Measurements from ENCODE around the gene LRWD1. TPM values are rescaled to one million over a fixed set of nuclear protein-coding genes. Genes with fewer than 3 reads are reported as not detected.

Gene LRWD1
- total RNA-seq, 1 donor from 2014 or later, result 24.4 TPM

DNA sequence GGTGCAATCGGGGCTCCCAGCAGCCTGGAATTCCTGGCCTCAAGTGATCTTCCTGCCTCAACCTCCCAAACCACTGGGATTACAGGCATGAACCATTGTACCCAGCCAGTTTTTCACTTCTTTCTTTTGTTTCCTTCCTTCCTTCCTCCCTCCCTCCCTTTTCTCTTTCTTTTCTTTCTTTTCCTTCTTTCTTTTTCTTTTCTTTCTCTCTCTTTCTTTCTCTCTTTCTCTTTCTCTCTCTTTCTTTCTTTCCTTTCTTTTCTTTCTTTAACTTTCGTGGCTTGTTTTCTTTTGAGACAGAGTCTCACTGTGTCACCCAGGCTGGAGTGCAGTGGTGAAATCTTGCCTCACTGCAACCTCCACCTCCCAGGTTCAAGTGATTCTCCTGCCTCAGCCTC, 19.1 kb upstream of the LRWD1 start:
- no peaks in the 10 kb centered on the region for H3K27me3 ChIP-seq
- no peaks in the 10 kb centered on the region for H3K9me3 ChIP-seq
- H3K36me3 ChIP-seq, result peaks cover 4 to 6% of the 10 kb centered on the region in 2 donors
- no peak for DNase-seq (ENCODE audit: low spot score in 2 of 2)
- intact Hi-C loops (cut with DNase I), result no loop called here
- no peak overlapping the region for H3K27ac ChIP-seq
- H3K4me3 ChIP-seq, result no peak overlapping the region
- TF ChIP-seq, protein P1, sequence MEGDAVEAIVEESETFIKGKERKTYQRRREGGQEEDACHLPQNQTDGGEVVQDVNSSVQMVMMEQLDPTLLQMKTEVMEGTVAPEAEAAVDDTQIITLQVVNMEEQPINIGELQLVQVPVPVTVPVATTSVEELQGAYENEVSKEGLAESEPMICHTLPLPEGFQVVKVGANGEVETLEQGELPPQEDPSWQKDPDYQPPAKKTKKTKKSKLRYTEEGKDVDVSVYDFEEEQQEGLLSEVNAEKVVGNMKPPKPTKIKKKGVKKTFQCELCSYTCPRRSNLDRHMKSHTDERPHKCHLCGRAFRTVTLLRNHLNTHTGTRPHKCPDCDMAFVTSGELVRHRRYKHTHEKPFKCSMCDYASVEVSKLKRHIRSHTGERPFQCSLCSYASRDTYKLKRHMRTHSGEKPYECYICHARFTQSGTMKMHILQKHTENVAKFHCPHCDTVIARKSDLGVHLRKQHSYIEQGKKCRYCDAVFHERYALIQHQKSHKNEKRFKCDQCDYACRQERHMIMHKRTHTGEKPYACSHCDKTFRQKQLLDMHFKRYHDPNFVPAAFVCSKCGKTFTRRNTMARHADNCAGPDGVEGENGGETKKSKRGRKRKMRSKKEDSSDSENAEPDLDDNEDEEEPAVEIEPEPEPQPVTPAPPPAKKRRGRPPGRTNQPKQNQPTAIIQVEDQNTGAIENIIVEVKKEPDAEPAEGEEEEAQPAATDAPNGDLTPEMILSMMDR (IDR thresholded peaks at IDR 0.05), result no peak
- H3K4me1 ChIP-seq, result no peaks in the 10 kb centered on the region

DNA sequence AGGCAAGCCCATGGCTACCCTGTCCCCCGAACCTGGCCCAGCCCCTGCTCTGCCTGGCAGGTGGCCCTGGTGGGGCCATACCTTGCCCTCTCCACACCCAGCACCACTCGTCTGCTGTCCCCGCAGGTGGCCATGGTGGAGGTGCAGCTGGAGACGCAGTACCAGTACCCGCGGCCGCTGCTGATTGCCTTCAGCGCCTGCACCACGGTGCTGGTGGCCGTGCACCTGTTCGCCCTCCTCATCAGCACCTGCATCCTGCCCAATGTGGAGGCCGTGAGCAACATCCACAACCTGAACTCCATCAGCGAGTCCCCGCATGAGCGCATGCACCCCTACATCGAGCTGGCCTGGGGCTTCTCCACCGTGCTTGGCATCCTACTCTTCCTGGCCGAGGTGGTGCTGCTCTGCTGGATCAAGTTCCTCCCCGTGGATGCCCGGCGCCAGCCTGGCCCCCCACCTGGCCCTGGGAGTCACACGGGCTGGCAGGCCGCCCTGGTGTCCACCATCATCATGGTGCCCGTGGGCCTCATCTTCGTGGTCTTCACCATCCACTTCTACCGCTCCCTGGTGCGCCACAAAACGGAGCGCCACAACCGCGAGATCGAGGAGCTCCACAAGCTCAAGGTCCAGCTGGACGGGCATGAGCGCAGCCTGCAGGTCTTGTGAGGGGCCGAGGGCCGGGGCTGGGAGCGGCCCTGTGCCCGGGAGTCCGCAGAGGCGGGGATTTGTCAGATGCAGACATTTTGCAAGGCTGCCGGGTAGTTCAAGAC, 18.2 kb upstream of the LRWD1 start:
- TF ChIP-seq, protein P1 (IDR thresholded peaks at IDR 0.05), result no peak
- Histone ChIP-seq H3K9me3 (no peaks in the 10 kb centered on the region), H3K27me3 (no peaks in the 10 kb centered on the region), H3K4me3 (no peak overlapping the region), H3K27ac (no peak overlapping the region), H3K36me3 (peaks cover 4 to 6% of the 10 kb centered on the region in 2 donors), H3K4me1 (no peaks in the 10 kb centered on the region)
- DNase-seq (ENCODE audit: low spot score in 2 of 2), result no peak
- intact Hi-C loops (cut with DNase I), result no loop called here

DNA sequence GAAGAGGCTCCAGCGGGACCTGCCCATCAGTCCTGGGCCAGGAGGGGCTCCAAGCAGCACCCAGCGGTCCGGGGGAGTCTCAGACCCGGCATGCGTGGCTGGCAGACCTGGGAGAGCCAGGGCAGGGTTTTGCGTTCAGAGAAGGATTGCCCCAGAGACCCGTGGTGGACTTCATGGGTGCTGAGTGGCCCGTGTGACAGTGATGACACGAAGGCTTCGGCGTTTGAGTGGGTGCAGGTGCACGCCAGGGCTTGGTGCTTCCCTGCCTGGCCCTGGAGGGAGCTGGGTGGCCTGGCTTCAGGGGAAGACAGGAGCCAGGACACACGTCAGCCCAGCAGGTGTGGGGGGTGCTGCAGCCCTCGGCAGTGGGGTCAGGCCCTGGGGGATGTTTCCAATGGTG, 17.5 kb upstream of the LRWD1 start:
- no peaks in the 10 kb centered on the region for H3K9me3 ChIP-seq
- H3K4me1 ChIP-seq, result no peaks in the 10 kb centered on the region
- no peak overlapping the region for H3K27ac ChIP-seq
- peaks cover 4 to 6% of the 10 kb centered on the region in 2 donors for H3K36me3 ChIP-seq
- intact Hi-C loops (cut with DNase I), result no loop called here
- TF ChIP-seq, protein P1 (IDR thresholded peaks at IDR 0.05), result no peak
- DNase-seq (ENCODE audit: low spot score in 2 of 2), result no peak
- H3K27me3 ChIP-seq, result no peaks in the 10 kb centered on the region
- no peak overlapping the region for H3K4me3 ChIP-seq

DNA sequence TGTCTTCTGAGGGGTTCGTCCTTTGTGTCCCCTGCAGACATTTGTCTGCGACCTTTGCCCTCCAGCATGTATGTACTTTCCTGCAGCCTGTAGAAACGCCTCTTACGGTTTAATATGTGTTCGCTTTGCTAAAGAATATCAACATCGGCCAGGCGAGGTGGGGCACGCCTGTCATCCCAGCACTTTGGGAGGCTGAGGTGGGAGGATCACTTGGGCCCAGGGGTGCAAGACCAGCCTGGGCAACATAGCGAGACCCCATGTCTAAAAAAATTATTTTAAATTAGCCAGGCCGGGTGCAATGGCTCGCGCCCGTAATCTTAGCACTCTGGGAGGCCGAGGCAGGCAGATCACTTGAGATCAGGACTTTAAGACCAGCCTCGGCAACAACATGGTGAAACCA, 15.6 kb upstream of the LRWD1 start:
- H3K36me3 ChIP-seq, result peaks cover 4 to 6% of the 10 kb centered on the region in 2 donors
- DNase-seq (ENCODE audit: low spot score in 2 of 2), result no peak
- H3K9me3 ChIP-seq, result no peaks in the 10 kb centered on the region
- intact Hi-C loops (cut with DNase I), result no loop called here
- no peak overlapping the region for H3K27ac ChIP-seq
- H3K4me3 ChIP-seq, result no peak overlapping the region
- TF ChIP-seq, protein P1 (IDR thresholded peaks at IDR 0.05), result no peak
- no peaks in the 10 kb centered on the region for H3K4me1 ChIP-seq
- H3K27me3 ChIP-seq, result no peaks in the 10 kb centered on the region

DNA sequence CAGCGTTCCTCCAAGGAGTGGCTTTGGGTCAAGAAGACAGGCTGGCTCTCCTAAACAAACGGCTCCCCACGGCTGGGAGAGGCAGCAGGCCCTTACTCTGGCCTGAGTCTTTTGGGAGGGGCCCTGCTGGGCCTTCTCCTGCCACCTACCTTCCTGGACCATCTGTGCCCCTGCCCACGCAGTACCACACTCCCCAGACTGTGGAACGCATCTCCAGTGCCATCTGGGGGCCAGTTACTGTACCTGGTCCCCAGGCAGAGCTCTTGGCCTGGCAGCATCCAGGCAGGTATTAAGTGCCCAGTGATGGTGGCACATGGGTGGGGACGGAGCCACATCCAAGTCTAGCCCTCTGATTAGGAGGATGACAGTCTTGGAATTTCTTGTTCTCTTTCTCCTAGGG, 14.5 kb upstream of the LRWD1 start:
- no peak overlapping the region for H3K4me3 ChIP-seq
- DNase-seq (ENCODE audit: low spot score in 2 of 2), result no peak
- H3K9me3 ChIP-seq, result no peaks in the 10 kb centered on the region
- intact Hi-C loops (cut with DNase I), result no loop called here
- peaks cover 4 to 9% of the 10 kb centered on the region in 2 donors for H3K36me3 ChIP-seq
- no peaks in the 10 kb centered on the region for H3K4me1 ChIP-seq
- no peak overlapping the region for H3K27ac ChIP-seq
- TF ChIP-seq, protein P1 (IDR thresholded peaks at IDR 0.05), result no peak
- no peaks in the 10 kb centered on the region for H3K27me3 ChIP-seq
